Right ventricle myocardium superior (tissue), 1 donor: ENCODE data around the gene NUDT8. TPM values are rescaled to one million over a fixed set of nuclear protein-coding genes. Genes with fewer than 3 reads are reported as not detected.
"Not testable (repeated sequence)": the region's sequence is repeated elsewhere in the genome, so short reads cannot be mapped to it uniquely, and the experiment has no call there.

Source experiments
- ATAC-seq: fragments of 200-7000 bp; cut with Tn5 transposase; one replicate; pipeline ENCODE4 v1.9.1; 2020; ENCODE audit warnings: mild to moderate bottlenecking; ENCODE audit not compliant: poor library complexity
- DNase-seq: peaks from one replicate; pipeline ENCODE4 v3.0.0-alpha.2; 2020
- intact Hi-C: fragments of 100-400 bp; cut with DNase I; formaldehyde crosslinking; loops from one replicate; pipeline ENCODE4 v1.11.2; 2022
- total RNA-seq: library from RNA; stranded (reverse); fragmentation: NEBNext Ultra II Directional; extraction: Animal tissue kit (Norgen Biotek cat#: 25700); gene quantifications from one replicate; pipeline ENCODE4 v1.2.1, GENCODE V29; 2021
- donor health status: DM: no; HTN: yes; CAD: no; lungs with severe emphysema.

NUDT8 gene
- total RNA-seq, 1 donor from 2014 or later, result 110 TPM

DNA sequence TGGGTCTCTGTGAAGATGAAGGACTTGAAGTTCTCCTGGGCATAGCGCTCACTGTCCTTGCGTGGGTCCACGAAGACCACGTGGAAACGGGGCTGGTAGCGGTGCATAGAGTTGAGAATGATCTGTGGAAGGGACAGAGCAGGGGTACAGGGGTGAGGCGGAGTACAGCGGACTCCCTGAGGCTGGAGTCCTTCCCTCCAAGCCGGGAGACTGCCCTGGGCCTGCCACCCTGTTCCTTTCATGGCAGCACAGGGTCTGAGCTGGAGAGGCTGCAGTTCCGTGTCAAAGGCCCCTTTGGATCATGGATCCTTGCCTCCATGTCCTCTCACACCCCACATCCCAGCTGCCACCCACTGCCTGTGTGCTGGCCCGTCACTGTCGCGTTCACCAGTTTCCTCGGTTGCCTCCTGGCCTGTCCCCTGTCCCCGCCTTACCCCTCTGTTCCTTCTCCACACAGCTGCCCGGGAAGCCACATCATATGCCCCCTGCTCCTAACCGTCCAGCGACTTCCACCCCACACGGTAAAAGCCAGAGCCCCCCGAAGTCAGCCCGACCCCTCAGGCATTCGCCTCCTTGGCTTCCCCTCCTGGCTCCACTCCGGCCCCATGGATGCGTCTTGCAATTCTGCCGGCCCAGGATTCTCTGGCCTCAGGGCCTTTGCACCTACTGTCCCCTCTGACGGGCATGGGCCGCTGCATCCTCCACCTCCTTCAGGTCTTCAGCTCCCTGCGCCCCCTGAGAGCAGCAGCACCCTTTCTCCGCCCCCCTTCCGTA lies 3.4 kb upstream of the NUDT8 start:
- intact Hi-C loops, result no loop called here
- DNase-seq (no peak), ATAC-seq (no peak)

DNA sequence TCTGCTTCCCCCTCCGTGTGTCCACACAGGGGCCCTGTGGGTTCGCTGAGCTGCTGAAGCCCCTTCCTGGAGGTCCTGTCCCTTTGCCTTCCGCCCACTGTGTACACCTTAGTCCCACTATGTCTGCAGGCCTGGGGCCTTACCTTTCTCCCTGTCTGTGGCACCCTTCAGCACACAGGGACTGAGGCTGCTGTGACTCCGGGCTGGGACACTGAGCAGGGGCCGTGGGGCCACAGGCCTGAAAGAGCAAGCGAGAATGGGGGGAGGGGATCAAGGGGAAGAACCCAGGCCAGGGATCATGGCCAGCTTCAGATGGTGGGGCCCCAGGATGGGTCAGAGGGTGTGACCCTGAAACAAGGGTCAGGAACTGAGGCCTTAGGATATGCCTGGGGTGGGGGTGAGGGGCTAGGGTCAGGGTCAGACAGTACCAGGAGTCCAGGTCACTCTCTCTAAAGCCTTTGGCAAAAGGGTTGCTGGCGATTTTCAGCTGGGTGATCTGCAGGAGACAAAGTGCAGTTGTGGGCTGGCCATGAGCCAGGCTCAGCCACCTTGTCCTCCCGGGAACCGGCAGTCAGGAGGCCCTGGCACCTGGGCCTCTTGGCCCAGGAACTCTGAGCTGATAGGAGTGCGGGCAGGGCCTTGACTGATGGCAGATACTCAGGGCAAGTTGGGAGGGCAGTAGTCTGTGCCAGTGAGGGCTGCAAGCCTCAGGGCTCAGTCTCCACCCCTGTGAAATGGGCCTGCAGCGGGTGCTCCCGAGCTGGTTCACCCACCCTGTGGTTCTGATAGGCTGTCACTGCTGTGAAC lies 2.6 kb upstream of the NUDT8 start:
- peak; percentile 9 for ATAC-seq
- DNase-seq, result peak; percentile 83
- intact Hi-C loops, result no loop called here

DNA sequence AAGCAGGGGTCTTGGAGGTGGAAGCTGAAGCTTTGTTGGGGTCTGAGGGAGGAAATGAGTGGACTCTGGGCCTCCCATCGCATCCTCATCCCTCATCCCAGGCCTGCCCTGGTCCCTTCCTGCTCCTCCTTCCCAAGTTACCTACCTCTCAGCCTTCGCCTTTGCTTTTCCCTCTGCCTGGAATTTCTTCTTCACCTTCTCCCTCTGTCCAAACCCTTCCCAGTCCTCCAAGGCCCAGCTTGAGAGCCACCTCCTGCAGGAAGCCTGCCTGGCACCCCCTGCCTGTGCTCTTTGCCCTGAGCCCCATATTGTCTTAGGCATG lies 2.1 kb upstream of the NUDT8 start:
- no peak for ATAC-seq
- intact Hi-C loops, result no loop called here

DNA sequence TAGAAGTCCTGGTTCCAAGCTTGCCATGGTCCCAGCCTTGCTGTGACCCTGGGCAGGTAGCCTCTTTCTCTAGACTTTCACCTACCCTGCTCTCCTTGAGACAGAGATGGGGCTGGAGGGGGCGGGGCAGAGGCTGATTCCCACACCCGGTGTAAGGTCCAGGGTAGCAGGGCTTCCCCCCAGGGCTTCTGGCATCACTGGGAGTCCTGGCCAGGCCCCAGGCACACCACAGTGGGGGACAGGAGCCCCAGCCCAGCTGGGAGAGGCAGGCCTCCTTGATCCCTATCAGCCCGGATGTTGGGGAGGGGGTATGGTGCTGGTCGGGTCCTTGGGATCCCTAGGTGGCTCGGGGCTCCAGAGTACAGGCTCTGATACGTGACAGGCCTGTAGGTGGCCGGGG lies 1.7 kb upstream of the NUDT8 start:
- no peak for ATAC-seq
- intact Hi-C loops, result no loop called here
- no peak for DNase-seq

More for the DNA sequence above, 2.1 kb upstream of the NUDT8 start:
- no peak for DNase-seq

DNA sequence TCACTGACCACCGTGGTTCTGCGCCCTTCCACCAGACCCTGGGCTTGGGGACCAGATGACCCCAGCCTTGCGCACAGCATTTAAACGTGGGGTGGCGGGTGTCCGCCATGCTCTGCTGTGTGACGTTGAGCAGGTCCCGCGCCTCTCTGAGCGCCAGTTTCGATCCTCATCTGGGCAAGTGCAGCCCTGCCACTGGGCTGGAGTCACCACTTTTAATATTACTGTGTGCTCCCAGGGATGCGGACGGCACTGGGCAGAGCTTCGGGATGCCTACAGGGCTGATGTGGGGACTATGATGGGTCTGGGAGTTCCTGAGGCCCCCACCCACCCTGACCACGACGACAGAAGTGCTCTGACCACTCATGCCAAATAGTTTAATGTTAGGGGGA lies 1.2 kb upstream of the NUDT8 start:
- no peak for DNase-seq
- no peak for ATAC-seq
- intact Hi-C loops, result no loop called here

DNA sequence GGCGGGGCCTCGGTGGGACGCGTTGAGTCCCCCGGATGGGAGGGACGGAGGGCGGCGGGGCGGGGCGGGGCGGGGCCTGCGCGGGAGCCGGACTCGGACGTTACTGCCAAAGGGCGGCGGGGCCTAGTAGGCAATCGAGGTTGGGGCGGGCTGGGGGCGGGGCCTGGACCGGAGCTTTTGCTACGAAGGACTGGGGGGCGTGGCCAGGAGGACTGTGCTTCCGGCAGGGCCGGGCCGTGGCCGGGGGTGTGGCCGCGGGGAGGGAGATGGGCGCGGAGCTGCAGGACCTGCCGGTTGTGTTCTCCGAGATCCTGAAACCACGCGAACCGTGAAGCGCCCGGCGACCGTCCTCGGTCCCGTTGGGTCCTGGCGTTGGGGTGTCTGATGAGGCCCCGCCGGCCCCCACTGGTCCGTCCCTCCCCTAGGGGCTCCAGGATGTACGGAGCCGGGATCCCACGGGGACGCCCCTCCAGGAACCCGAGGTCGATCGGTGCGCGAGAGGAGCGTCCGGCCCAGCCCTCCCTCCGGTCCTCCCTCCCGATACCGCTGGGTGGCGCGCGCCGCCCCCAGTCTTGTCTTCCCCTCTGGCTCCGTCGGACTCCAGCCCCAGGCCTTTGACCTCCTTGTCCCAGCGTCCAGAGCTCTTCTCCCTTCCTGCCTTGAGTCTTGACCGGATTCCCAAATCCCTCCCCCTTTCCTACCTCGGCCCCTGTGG lies 648 bp upstream of the NUDT8 start:
- DNase-seq (peak; percentile 99), ATAC-seq (peak; percentile 88)
- intact Hi-C loops, result no loop called here

DNA sequence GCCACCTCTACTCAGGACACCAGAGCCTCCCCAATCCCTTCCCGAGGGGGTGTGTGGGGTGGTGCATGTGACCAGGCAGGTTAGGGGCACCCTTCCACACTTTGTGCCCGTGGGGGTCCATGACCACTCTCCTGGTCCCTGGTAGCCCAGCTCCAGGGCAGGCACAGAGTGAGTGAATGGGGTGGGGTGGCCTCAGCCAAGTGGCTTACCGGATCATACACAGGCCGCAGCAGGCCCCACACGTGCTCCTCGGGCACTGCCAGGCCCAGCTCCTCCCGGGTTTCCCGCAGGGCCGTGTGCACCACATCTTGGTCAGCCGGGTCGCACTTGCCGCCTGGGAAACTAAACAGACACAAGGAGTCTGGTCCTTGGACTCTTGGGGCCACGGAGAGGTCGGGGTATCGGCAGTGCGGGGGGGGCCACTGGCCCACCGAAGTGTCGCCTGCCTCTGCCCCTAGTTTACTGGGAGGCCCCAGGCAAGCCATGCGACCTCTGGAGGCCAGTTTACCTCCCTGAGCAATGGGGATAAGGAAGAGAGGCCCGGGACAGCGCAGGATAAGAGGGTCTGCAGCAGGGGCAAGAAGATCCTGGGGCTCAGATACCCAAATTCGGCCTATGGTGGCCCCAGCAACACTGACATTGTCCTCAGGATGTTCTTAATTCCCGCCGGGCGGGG lies 889 bp downstream of the NUDT8 start:
- intact Hi-C loops, result no loop called here
- ATAC-seq, result no peak
- peak; percentile 53 for DNase-seq

DNA sequence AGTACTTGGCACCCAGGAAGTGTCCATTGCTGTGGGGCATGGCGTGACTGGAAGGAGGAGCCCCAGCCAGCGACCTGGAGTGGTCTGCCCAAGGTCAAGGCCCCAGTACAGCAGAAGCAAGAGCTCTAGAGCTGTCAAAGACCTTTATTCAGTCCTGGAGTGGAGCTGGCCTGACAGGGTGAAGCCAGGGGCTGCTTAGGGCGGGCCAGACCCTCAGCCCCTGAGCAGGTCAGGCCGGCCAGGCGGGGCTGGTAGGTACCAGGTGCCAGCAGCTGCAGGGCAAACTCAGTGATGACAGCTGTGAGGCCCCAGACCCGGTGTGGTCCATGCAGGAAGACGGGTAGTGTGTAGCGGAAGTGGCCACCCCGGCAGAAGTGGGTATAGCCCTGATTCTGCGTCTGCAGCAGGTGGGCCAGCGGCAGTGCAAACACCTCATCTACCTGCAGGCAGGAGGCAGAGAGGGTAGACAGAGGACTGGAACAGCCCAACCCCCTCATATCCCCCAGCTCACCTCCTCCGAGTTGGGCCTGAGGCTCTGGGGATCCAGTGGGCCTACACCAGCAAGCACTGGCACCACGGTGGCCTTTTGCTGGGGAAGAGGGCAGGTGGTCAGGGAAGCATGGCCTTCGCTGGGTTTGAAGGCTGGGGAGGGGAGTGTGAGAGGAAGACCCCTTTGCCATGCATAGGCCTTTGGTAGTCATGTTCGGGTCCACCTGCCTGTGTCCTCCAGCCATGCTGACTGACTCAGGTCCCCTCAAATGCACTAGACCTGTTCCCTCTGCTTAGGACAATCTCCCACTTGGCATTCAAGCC lies 1.7 kb downstream of the NUDT8 start:
- intact Hi-C loops, result no loop called here
- ATAC-seq, result no peak
- DNase-seq, result peak; percentile 40

DNA sequence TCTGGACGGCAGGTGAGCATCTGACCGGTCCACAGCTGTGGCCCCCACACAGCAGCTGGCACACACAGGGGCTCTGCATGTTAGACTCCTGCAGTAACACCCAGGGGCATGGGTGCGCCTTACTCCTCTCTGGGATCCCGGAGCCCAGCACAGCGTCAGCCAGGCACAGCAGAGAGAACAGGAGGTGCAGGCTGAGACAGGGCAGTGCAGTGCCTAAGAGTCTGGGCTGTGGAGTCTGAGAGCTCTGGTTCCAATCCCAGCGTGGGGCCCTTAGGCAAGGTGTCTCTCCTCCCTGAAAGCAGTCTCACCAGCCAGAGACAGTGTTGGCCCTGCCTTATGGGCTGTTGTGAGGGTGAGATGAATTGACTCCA lies 2.3 kb downstream of the NUDT8 start:
- ATAC-seq (no peak), DNase-seq (peak; percentile 40)
- intact Hi-C loops, result no loop called here

DNA sequence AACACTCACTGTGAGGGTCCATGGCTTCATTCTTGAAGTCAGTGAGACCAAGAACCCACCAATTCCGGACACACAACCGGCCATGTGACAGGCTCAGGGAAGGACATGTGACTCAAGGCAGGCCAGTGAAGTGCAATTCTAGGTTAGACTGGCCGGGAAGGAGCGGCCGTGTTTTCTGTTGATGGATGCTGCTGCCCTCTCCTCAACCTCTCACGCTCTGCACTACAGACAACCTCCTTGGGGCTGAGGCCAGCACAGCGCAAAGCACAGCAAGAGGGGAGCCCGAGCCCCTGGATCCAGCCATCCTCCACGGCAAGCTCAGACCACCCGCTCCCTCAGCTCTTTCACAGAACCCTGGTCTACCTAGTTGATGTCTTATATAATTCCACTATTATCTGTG lies 2.8 kb downstream of the NUDT8 start:
- DNase-seq (peak; percentile 34), ATAC-seq (no peak)
- intact Hi-C loops, result no loop called here

DNA sequence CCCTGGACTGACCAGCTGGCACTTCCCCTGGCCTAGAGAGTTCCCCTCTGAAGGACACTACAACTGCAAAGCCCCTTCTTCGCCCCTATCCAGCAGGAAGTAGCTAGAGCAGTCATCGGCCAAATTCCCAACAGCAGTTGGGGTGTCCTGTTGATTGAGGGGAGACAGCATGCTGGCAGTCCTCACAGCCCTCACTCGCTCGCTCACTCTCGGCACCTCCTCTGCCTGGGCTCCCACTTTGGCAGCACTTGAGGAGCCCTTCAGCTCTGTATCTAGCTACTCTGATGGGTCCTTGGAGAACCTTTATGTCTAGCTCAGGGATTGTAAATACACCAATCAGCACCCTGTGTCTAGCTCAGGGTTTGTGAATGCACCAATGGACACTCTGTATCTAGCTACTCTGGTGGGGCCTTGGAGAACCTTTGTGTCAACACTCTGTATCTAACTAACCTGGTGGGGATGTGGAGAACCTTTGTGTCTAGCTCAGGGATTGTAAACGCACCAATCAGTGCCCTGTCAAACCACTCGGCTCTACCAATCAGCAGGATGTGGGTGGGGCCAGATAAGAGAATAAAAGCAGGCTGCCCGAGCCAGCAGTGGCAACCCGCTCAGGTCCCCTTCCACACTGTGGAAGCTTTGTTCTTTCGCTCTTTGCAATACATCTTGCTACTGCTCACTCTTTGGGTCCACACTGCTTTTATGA lies 3.5 kb downstream of the NUDT8 start:
- DNase-seq, result peak; percentile 16
- ATAC-seq, intact Hi-C loops: not testable (repeated sequence)

DNA sequence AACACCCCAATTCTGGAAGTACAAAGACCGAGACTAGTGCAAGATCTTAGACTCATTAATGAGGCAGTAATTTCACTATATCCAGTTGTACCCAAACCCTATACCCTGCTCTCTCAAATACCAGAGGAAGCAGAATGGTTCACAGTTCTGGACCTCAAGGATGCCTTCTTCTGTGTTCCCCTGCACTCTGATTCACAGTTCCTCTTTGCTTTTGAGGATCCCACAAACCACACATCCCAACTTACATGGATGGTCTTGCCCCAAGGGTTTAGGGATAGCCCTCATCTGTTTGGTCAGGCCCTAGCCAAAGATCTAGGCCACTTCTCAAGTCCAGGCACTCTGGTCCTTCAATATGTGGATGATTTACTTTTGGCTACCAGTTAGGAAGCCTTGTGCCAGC lies 5.9 kb downstream of the NUDT8 start:
- ATAC-seq, intact Hi-C loops, DNase-seq: not testable (repeated sequence)

DNA sequence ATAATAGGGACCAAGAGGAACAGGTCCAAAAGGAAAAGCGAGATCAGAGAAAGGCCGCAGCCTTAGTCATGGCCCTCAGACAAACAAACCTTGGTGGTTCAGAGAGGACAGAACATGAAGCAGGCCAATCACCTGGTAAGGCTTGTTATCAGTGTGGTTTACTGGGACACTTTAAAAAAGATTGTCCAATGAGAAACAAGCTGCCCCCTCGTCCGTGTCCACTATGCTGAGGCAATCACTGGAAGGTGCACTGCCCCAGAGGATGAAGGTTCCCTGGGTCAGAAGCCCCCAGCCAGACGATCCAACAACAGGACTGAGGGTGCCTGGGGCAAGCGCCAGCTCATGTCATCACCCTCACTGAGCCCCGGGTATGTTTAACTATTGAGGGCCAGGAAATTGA lies 6.8 kb downstream of the NUDT8 start:
- DNase-seq, intact Hi-C loops, ATAC-seq: not testable (repeated sequence)

DNA sequence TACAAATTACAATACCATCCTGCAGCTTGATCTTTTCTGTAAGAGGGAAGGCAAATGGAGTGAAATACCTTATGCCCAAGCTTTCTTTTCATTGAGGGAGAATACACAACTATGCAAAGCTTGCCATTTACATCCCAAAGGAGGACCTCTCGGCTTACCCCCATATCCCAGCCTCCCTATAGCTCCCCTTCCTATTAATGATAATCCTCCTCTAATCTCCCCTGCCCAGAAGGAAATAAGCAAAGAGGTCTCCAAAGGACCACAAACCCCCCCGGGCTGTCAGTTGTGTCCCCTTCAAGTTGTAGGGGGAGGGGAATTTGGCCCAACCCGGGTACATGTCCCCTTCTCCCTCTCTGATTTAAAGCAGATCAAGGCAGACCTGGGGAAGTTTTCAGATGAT lies 7.8 kb downstream of the NUDT8 start:
- intact Hi-C loops, ATAC-seq, DNase-seq: not testable (repeated sequence)

DNA sequence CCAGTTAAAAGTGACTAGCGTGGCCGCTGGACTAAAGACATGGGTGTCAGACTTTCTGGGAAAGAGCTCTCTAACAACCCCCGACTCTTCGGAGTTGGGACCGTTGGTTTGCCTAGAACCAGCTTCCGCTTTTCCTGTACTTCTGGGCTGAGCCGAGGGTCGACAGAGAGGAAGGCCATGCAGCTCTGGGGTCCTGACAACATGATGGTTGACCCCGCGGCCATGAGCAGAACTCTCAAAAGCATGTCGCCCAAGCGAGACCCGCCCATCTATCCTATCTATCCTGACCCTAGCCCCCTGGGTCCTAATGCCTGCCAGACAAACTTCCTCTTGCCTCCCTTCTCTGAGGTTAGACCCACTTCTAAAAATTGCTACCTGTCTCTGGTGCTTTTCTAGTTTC lies 9.1 kb downstream of the NUDT8 start:
- DNase-seq, ATAC-seq, intact Hi-C loops: not testable (repeated sequence)

DNA sequence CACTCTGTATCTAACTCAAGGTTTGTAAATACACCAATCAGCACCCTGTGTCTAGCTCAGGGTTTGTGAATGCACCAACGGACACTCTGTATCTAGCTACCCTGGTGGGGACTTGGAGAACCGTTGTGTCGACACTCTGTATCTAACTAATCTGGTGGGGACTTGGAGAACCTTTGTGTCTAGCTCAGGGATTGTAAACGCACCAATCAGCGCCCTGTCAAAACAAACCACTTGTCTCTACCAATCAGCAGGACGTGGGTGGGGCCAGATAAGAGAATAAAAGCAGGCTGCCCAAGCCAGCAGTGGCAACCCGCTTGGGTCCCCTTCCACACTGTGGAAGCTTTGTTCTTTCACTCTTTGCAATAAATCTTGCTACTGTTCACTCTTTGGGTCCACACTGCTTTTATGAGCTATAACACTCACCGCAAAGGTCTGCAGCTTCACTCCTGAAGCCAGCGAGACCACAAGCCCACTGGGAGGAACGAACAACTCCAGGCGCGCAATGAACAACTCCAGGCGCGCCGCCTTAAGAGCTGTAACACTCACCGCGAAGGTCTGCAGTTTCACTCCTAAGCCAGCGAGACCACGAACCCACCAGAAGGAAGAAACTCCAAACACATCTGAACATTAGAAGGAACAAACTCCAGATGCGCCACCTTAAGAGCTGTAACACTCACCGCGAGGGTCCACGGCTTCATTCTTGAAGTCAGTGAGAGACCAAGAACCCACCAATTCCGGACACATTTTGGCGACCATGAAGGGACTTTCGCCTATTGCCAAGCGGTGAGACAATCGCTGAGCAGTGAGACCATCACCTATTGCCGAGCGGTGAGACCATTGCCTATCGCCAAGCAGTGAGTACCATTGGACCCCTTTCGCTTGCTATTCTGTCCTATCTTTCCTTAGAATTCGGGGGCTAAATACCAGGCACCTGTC lies 9.8 kb downstream of the NUDT8 start:
- intact Hi-C loops, ATAC-seq, DNase-seq: not testable (repeated sequence)
